HG03097 (cell line): ENCODE measurements around the gene SORCS1.

Source experiments
- ATAC-seq: cut with Tn5 transposase; IDR thresholded peaks from one replicate; pipeline ENCODE4 v1.9.1; 2021; ENCODE audit not compliant: unreplicated experiment, low FRiP score

Gene SORCS1

GRCh38 chr10:107118866-107119265 lies 45.6 kb downstream of the SORCS1 start:
- no peak for ATAC-seq

DNA sequence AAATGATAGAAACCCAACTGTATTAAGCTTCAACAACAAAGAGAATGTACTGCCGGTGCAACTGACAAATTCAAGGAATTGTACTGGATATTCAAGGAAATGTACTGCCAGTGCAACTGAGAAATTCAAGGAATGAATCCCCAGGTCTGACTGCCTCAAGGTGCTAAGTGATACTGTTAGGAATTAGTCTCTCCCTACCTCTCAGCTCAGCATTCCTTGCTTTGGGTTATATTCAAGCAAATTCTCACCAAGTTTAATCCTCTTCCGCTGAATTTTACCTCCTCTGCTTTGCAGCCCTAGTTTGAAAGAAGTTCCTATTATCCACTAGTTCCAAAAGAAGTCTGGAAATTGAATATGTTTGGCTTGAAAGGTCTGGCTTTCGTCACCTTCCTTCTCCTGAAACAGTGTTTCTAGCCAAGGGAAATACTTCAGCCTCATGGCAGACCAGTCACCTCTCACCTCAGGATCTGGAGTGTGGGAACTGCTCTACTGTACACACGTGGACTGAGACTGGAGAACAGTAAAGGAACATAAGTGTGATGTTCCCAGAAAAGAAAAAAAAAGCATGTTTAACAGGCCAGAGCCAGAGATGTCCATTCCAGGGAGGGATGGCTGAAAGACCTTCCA lies 60.4 kb downstream of the SORCS1 start:
- ATAC-seq: no peak

GRCh38 chr10:107103174-107104025 lies 61.1 kb downstream of the SORCS1 start:
- no peak for ATAC-seq

DNA sequence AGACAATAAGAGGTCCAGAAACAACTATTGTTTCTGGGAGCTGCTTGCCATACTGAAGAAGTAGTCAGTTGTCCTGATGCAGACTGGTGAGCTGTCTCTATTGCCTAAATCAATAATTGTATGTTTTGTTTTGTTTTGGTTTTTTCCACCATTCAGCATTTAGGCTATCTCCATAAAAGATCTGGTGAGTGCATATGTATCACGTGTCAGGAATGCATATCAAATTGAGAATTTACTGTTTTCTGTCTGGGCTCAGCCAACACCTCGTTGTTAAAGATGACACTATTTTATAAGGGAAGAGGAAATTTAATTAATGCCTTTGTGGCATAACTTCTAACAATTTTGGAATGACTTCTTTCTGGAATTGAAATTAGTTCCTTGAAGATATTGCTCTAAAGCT lies 66.2 kb downstream of the SORCS1 start:
- ATAC-seq: no peak

- ATAC-seq: no peak
Observed at GRCh38 chr10:107094824-107095522, 69.5 kb downstream of the SORCS1 start.

- ATAC-seq: no peak
Observed at GRCh38 chr10:107092321-107092720, 72.2 kb downstream of the SORCS1 start.

DNA sequence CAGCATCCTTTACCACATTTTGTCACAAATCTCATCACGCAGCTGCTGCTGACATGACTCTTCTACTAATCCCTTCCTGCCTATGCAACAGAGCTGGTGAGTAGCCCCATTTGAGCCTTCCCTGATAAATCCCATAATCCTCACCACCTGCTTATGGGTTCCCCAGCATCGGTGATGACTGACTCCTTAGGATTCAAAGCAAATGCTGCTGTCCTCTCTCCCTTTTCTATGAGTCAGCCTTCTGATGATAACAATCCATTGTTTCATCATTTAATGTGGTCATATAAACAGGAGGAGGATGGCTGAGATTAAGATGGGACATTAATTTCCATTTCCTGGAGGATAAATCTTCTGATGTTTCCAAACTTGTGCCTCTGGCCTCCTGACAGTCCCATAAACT lies 73.4 kb downstream of the SORCS1 start:
- no peak for ATAC-seq

- ATAC-seq: no peak
Observed at GRCh38 chr10:107085665-107086525, 78.6 kb downstream of the SORCS1 start.

DNA sequence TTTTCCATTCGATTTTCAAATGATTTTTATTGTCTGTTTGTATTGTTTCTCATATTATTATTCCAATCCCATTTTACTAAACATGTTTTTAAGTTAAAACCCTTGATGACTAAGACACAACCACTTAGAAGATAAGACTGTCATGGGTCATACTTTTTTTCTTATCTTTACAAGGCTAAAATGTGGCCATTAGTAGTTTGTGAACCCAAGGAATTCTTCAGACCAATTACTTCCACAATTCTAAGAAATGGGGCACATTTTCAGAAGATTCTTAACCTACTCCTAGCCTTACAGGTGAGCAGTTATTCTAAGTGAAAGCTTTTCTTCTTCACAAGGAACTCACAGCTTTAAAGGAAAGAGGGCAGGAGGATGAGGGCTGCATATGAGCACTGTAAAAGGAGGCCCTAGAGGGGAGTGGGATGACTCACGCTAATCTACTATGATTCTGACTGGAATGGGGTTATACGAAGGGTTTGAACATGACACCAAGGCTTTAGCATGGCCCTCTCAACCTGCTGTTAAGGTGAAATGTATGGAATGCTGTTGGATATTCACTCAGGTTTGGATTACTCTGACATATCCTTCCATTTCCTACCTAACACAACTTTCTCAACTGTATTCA lies 81.0 kb downstream of the SORCS1 start:
- no peak for ATAC-seq

GRCh38 chr10:107081644-107082043 lies 82.9 kb downstream of the SORCS1 start:
- no peak for ATAC-seq

GRCh38 chr10:107075117-107075516 lies 89.4 kb downstream of the SORCS1 start:
- no peak for ATAC-seq

GRCh38 chr10:107072786-107073185 lies 91.7 kb downstream of the SORCS1 start:
- ATAC-seq: no peak

DNA sequence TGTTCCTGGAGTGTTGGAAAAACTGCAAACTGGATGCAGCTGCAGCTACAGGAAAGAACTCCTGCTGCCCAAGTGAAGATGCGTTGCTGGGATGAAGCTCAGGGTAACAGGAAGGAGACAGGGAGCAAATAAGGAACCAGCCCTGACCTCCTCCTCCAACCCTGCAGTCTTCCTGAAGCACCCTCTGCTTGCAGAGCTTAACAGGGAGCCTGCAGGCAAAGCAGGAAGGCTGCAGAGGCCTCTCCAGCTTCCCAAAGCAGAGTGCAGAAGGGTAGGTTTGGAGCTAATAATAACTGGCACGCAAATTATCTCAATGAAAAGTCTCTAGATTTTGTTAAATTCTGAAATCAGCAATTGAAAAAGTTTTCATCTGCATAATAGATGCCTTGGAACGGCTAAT lies 92.5 kb downstream of the SORCS1 start:
- ATAC-seq: no peak

GRCh38 chr10:107071301-107071700 lies 93.2 kb downstream of the SORCS1 start:
- ATAC-seq: no peak

DNA sequence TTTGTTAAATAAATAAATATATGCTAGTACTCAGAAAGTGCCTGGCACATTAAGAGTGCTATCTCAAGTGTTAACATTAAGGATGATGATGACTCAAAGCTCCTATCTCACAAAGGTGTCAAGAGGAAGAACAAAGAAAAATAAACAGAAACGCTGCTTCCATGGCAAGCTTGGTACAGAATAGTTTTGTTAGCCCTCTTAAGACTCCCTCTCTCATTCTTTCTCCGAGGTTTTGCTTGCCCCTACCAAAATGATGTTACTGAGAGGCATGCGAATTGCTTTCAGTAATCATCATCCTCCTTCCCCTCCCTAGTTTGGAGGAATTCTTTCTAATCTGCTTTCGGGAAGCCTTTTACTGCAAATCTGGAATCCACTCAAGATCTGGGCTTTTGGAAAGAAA lies 96.7 kb downstream of the SORCS1 start:
- ATAC-seq: no peak

- ATAC-seq: no peak
Observed at GRCh38 chr10:107064075-107064474, 100.4 kb downstream of the SORCS1 start.

DNA sequence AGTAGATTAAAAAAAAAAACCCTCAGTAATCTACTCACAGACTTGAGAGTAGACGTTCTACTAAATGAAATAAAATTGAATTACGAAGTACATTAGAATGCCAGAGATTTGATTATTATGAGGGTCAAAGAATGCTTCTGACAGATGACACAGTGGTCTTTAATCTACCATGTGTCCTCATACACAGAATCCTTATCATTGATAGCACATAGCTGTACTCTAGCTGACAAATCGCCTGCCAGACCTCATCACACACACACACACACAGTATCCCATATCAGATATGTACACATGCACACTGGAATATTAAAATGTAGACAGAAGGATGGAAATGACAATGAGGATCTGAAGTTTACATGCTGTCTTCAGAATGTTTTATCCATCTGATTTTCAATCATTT lies 104.6 kb downstream of the SORCS1 start:
- ATAC-seq: no peak

DNA sequence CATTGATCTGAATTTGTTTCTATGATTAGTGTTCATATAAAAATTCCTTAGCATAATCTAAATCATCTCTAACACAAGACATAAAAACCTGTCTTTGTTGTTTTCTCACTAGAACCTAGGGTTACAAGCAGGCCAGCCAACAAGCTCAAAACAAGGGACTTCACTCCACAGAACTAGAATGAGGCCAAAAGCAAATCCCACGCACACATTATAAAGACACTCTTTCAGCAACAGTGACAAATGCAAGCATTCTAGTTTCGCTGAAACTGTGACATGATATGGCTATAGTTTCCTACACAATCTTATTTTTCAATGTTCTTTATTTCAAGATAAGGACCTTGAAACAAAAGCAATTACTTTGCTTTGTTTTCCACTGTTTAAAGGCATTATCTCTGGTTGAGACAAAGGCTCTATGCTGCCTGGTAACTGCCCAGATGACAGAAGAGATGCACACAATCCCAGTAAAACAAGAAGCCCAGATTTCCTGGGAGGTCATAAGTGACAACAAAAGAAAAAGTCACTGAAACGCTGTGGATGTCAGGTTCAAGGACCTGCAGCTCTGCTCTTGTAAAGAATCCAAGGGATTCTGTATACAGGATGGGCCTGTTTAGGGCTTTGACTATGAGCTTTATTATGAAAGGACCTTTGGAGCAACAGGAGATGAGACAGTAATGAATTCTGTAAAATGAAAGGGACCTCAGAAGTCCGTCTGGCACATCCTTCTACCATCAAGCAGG lies 105.3 kb downstream of the SORCS1 start:
- ATAC-seq: no peak

DNA sequence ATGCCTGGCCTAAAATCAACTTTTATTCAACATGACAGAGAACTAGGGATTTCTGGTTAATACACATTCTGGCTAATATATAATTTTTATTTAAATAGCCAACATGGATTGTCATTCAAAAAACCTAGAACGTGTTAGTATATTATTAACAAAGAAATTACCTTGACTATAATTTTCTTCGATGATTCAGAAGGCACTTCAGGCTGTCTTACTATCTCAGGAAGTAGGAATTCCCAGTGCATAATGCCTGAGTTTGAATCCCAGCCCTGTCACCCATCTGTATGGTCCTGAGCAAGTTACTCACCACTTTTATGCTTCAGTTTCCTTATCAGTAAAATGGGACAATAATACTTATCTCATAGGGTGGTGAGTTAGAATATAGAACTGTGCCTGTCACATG lies 106.2 kb downstream of the SORCS1 start:
- ATAC-seq: no peak

DNA sequence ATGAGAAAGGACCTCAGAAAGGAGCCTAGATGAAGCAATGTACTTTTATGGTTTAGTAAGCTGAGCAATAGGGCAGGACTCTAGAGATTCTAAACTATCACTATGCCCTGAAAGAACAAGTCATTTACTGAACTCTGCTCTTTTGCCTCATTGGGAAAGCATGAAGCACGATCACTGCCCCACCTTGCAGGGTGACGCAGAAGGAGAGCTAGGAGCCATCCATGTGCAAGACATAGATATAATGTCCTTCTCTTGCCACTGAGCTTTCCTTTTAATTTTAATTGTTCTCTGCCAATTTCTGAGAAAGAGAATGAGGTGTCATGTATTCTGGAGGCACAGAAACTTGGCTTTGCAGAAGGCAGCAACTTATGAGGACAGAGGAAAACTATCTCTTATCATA lies 108.3 kb downstream of the SORCS1 start:
- no peak for ATAC-seq
